B cell (primary cell): ENCODE measurements around the gene DAD1.

Experiments used
- EZH2 ChIP-seq: IDR thresholded peaks from 2 replicates; pipeline ENCODE4 v1.6.1; 2012; ENCODE audit warnings: borderline replicate concordance, low read depth, mild to moderate bottlenecking, moderate library complexity, low read length; ENCODE audit not compliant: insufficient read depth, poor library complexity, severe bottlenecking
- TF ChIP-seq, protein P1 (sequence below): fragments of 200-600 bp; IDR thresholded peaks from one replicate; pipeline ENCODE4 v1.8.0; 2022; ENCODE audit warnings: antibody characterized with exemption, mild to moderate bottlenecking

- TF ChIP-seq, protein P1, sequence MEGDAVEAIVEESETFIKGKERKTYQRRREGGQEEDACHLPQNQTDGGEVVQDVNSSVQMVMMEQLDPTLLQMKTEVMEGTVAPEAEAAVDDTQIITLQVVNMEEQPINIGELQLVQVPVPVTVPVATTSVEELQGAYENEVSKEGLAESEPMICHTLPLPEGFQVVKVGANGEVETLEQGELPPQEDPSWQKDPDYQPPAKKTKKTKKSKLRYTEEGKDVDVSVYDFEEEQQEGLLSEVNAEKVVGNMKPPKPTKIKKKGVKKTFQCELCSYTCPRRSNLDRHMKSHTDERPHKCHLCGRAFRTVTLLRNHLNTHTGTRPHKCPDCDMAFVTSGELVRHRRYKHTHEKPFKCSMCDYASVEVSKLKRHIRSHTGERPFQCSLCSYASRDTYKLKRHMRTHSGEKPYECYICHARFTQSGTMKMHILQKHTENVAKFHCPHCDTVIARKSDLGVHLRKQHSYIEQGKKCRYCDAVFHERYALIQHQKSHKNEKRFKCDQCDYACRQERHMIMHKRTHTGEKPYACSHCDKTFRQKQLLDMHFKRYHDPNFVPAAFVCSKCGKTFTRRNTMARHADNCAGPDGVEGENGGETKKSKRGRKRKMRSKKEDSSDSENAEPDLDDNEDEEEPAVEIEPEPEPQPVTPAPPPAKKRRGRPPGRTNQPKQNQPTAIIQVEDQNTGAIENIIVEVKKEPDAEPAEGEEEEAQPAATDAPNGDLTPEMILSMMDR = no peak
- no peak for TF ChIP-seq EZH2
Observed at GRCh38 chr14:22610931-22611330, 21.9 kb upstream of the DAD1 start.
